Measurements from ENCODE around the gene HEATR5B. TPM values are rescaled to one million over a fixed set of nuclear protein-coding genes. Genes with fewer than 3 reads are reported as not detected.
A peak's percentile ranks its signal among the peaks of the same experiment; 100 is the strongest.

HEATR5B gene
- total RNA-seq, 1 experiment from 2014 or later: 13.1 TPM

DNA sequence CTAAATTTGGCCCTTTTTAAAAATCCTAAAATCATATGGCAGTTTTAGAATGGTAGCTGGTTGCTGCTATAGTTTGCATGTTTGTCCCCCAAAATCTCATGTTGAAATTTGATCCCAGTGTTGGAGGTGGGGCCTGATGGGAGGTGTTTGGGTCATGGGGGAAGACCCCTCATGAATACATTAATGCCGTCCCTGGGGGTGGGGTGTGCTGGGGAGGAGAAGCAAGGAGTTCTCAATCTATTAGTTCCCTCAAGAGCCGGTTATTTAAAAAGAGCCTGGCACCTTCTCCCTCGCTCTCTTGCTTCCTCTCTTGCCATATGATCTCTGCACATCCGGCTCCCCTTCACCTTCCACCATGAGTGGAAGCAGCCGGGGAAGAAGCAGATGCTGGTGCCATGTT lies 21.0 kb upstream of the HEATR5B start:
- CTCF ChIA-PET: no interaction called here
- H3K36me3 Mint-ChIP-seq (ENCODE audit: insufficient read depth, unreplicated experiment): peaks cover 70% of the 10 kb centered on the region

DNA sequence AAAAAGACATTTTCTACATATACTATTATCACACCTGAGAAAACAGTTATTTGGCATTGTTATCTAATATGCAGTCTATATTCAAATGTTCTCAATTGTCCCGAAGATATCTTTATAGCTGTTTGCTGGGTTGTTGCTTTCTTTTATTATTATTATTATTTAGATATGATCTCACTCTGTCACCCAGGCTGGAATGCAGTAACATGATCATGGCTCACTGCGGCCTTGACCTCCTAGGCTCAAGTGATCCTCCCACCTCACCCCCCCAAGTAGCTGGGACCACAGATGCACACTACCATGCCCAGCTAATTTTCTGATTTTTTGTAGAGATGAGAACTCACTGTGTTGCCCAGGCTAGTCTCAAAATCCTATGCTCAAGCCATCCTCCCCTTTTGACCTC lies 20.0 kb upstream of the HEATR5B start:
- intact Hi-C loops (cut with micrococcal nuclease; ENCODE audit: unreplicated experiment): no loop called here

More for the DNA sequence above, 21.0 kb upstream of the HEATR5B start:
- Mint-ChIP-seq H3K4me3 (ENCODE audit: low read depth, unreplicated experiment) (no peak overlapping the region), H3K9me3 (ENCODE audit: low read depth, unreplicated experiment) (no peaks in the 10 kb centered on the region), H3K27me3 (ENCODE audit: unreplicated experiment) (no peaks in the 10 kb centered on the region), H3K4me1 (ENCODE audit: low read depth, unreplicated experiment) (peaks cover 25% of the 10 kb centered on the region), H3K27ac (ENCODE audit: unreplicated experiment) (no peak overlapping the region)
- no TSS peak for BruUV-seq (replicated peaks)
- TF ChIP-seq, protein P1, sequence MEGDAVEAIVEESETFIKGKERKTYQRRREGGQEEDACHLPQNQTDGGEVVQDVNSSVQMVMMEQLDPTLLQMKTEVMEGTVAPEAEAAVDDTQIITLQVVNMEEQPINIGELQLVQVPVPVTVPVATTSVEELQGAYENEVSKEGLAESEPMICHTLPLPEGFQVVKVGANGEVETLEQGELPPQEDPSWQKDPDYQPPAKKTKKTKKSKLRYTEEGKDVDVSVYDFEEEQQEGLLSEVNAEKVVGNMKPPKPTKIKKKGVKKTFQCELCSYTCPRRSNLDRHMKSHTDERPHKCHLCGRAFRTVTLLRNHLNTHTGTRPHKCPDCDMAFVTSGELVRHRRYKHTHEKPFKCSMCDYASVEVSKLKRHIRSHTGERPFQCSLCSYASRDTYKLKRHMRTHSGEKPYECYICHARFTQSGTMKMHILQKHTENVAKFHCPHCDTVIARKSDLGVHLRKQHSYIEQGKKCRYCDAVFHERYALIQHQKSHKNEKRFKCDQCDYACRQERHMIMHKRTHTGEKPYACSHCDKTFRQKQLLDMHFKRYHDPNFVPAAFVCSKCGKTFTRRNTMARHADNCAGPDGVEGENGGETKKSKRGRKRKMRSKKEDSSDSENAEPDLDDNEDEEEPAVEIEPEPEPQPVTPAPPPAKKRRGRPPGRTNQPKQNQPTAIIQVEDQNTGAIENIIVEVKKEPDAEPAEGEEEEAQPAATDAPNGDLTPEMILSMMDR (IDR thresholded peaks at IDR 0.05; ENCODE audit: unreplicated experiment): no peak
- no peak for DNase-seq
- intact Hi-C loops (cut with micrococcal nuclease; ENCODE audit: unreplicated experiment): no loop called here

DNA sequence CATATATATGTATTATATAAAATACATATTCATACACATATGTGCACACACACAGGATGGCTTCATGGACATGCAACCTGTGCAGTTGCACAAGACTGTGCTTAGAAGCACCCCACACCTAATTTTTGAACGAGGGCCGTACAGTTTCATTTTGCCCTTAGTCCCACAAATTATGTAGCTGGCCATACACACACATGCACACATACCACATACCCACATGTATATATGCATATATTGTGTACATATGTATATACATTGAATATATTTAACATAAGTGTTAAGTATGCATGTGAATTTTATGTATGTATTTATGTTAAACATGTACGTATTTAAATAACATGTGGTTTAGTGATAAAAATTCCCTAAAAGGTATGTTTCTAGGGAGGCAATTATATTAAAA lies 18.4 kb upstream of the HEATR5B start:
- intact Hi-C loops (cut with micrococcal nuclease; ENCODE audit: unreplicated experiment): no loop called here
- no peak overlapping the region for H3K4me3 Mint-ChIP-seq (ENCODE audit: low read depth, unreplicated experiment)
- no peak for DNase-seq
- no peak overlapping the region for H3K27ac Mint-ChIP-seq (ENCODE audit: unreplicated experiment)
- H3K36me3 Mint-ChIP-seq (ENCODE audit: insufficient read depth, unreplicated experiment): peaks cover 53% of the 10 kb centered on the region
- H3K9me3 Mint-ChIP-seq (ENCODE audit: low read depth, unreplicated experiment): no peaks in the 10 kb centered on the region
- CTCF ChIA-PET: no interaction called here
- no TSS peak for BruUV-seq (replicated peaks)
- H3K4me1 Mint-ChIP-seq (ENCODE audit: low read depth, unreplicated experiment): peaks cover 25% of the 10 kb centered on the region
- TF ChIP-seq, protein P1 (IDR thresholded peaks at IDR 0.05; ENCODE audit: unreplicated experiment): no peak
- no peaks in the 10 kb centered on the region for H3K27me3 Mint-ChIP-seq (ENCODE audit: unreplicated experiment)

More for the DNA sequence above, 20.0 kb upstream of the HEATR5B start:
- no peaks in the 10 kb centered on the region for H3K27me3 Mint-ChIP-seq (ENCODE audit: unreplicated experiment)
- H3K27ac Mint-ChIP-seq (ENCODE audit: unreplicated experiment): peak overlapping the region; percentile 28
- no peaks in the 10 kb centered on the region for H3K9me3 Mint-ChIP-seq (ENCODE audit: low read depth, unreplicated experiment)
- H3K4me1 Mint-ChIP-seq (ENCODE audit: low read depth, unreplicated experiment): peaks cover 25% of the 10 kb centered on the region
- no peak for DNase-seq
- CTCF ChIA-PET: no interaction called here
- H3K36me3 Mint-ChIP-seq (ENCODE audit: insufficient read depth, unreplicated experiment): peaks cover 65% of the 10 kb centered on the region
- no peak overlapping the region for H3K4me3 Mint-ChIP-seq (ENCODE audit: low read depth, unreplicated experiment)
- no TSS peak for BruUV-seq (replicated peaks)
- TF ChIP-seq, protein P1 (IDR thresholded peaks at IDR 0.05; ENCODE audit: unreplicated experiment): no peak

DNA sequence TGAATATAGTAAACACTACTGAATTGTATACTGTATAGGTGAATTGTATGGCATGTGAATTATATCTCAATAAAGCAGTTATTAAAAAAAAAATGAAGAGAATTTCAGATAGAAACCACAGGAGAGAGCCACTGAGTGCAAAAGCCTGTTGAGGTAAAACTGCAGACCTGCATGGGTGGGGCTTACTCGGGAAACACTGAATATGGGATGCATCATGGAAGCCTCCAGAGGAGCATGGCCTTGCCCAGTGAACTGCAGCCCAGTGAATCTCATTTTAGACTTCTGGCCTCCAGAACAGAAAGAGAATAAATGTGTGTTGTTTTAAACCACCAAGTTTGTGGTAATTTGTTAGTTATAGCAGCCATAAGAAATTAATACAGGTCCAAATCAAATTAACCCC lies 15.9 kb upstream of the HEATR5B start:
- H3K4me3 Mint-ChIP-seq (ENCODE audit: low read depth, unreplicated experiment): no peak overlapping the region
- H3K9me3 Mint-ChIP-seq (ENCODE audit: low read depth, unreplicated experiment): no peaks in the 10 kb centered on the region
- H3K4me1 Mint-ChIP-seq (ENCODE audit: low read depth, unreplicated experiment): peaks cover 15% of the 10 kb centered on the region
- CTCF ChIA-PET: no interaction called here
- DNase-seq: no peak
- no TSS peak for BruUV-seq (replicated peaks)
- H3K27ac Mint-ChIP-seq (ENCODE audit: unreplicated experiment): no peak overlapping the region
- H3K27me3 Mint-ChIP-seq (ENCODE audit: unreplicated experiment): no peaks in the 10 kb centered on the region
- H3K36me3 Mint-ChIP-seq (ENCODE audit: insufficient read depth, unreplicated experiment): peaks cover 37% of the 10 kb centered on the region
- TF ChIP-seq, protein P1 (IDR thresholded peaks at IDR 0.05; ENCODE audit: unreplicated experiment): no peak
- intact Hi-C loops (cut with micrococcal nuclease; ENCODE audit: unreplicated experiment): no loop called here

Measured in Calu3 (cell line).